Glomerular visceral epithelial cell (primary cell): Measurements from ENCODE around the gene DECR2.

ENCODE experiments used
- DNase-seq: peaks from one replicate; pipeline ENCODE4 v3.0.0-alpha.2; 2016; ENCODE audit errors: extremely low spot score

Gene DECR2

GRCh38 chr16:444027-444426 is 42.3 kb downstream of the DECR2 start:
- no peak for DNase-seq

GRCh38 chr16:445566-445965 is 43.9 kb downstream of the DECR2 start:
- no peak for DNase-seq

- DNase-seq, result no peak
Observed at GRCh38 chr16:450385-450784, 48.7 kb downstream of the DECR2 start.

- DNase-seq, result no peak
Observed at GRCh38 chr16:450785-451512, 49.3 kb downstream of the DECR2 start.

GRCh38 chr16:454397-454940 is 52.8 kb downstream of the DECR2 start:
- DNase-seq, result no peak

- DNase-seq, result no peak
Observed at GRCh38 chr16:455453-455852, 53.8 kb downstream of the DECR2 start.

GRCh38 chr16:456891-457483 is 55.3 kb downstream of the DECR2 start:
- DNase-seq, result no peak

- no peak for DNase-seq
Observed at GRCh38 chr16:457732-458400, 56.2 kb downstream of the DECR2 start.

- DNase-seq, result no peak
Observed at GRCh38 chr16:459761-460160, 58.1 kb downstream of the DECR2 start.

GRCh38 chr16:460787-461186 is 59.1 kb downstream of the DECR2 start:
- DNase-seq, result no peak
